Measurements from ENCODE around the gene CGAS. TPM values are rescaled to one million over a fixed set of nuclear protein-coding genes. Genes with fewer than 3 reads are reported as not detected.

Gene CGAS
- total and polyA plus RNA-seq, 4 donors, result 2.1 to 14.0 (median 7.7) TPM

- Histone ChIP-seq H3K27me3 (ENCODE audit: control insufficient read depth in 3 of 3, insufficient read depth in 3 of 3, low read length in 2 of 3) (no peaks in the 10 kb centered on the region), H3K4me3 (no peak overlapping the region), H3K9me3 (ENCODE audit: control insufficient read depth in 4 of 4, insufficient read depth in 3 of 4, low read length in 3 of 4) (no peaks in the 10 kb centered on the region), H3K36me3 (ENCODE audit: control insufficient read depth in 4 of 4, insufficient read depth in 4 of 4, low read length in 4 of 4) (peaks cover 27 to 46% (median 35%) of the 10 kb centered on the region in 4 donors), H3K9ac (ENCODE audit: insufficient read depth in 1 of 2, low read length in 2 of 2) (no peak overlapping the region), H3K27ac (ENCODE audit: low read depth in 1 of 2, low read length in 1 of 2) (no peak overlapping the region), H3K4me1 (ENCODE audit: control insufficient read depth in 5 of 5, insufficient read depth in 5 of 5, low read length in 5 of 5) (no peaks in the 10 kb centered on the region)
- ATAC-seq (ENCODE audit: insufficient read depth, low FRiP score), result no peak
- DNase-seq, result no peak
- TF ChIP-seq, protein P1, sequence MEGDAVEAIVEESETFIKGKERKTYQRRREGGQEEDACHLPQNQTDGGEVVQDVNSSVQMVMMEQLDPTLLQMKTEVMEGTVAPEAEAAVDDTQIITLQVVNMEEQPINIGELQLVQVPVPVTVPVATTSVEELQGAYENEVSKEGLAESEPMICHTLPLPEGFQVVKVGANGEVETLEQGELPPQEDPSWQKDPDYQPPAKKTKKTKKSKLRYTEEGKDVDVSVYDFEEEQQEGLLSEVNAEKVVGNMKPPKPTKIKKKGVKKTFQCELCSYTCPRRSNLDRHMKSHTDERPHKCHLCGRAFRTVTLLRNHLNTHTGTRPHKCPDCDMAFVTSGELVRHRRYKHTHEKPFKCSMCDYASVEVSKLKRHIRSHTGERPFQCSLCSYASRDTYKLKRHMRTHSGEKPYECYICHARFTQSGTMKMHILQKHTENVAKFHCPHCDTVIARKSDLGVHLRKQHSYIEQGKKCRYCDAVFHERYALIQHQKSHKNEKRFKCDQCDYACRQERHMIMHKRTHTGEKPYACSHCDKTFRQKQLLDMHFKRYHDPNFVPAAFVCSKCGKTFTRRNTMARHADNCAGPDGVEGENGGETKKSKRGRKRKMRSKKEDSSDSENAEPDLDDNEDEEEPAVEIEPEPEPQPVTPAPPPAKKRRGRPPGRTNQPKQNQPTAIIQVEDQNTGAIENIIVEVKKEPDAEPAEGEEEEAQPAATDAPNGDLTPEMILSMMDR (IDR thresholded peaks at IDR 0.05; ENCODE audit: control extremely low read depth, extremely low read depth), result no peak
- 96 to 98% methylated on average over 7 of the region's 7 CpGs for WGBS, 2 donors
Observed at GRCh38 chr6:73487473-73487872, 35.4 kb upstream of the CGAS start.

DNA sequence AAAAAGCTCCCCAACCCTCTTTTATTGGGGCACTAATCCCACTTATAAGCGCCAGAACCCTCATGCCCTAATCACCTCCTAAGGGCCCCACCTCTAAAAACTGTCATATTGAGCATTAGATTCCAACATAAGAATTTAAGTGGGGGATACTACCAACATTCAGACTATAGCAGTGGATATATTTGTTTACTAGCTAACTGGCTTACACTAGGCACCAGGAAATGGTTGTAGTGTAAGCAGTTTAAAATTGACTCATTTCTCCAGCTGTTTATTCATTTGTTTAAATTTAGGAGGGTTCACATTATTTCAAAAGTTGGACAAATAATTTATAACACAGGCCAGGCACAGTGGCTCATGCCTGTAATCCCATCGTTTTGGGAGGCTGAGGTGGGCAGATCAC lies 32.3 kb upstream of the CGAS start:
- Histone ChIP-seq H3K9me3 (ENCODE audit: control insufficient read depth in 4 of 4, insufficient read depth in 3 of 4, low read length in 3 of 4) (no peaks in the 10 kb centered on the region), H3K27ac (ENCODE audit: low read depth in 1 of 2, low read length in 1 of 2) (no peak overlapping the region), H3K9ac (ENCODE audit: insufficient read depth in 1 of 2, low read length in 2 of 2) (no peak overlapping the region), H3K36me3 (ENCODE audit: control insufficient read depth in 4 of 4, insufficient read depth in 4 of 4, low read length in 4 of 4) (peaks cover 35 to 56% (median 48%) of the 10 kb centered on the region in 4 donors), H3K4me1 (ENCODE audit: control insufficient read depth in 5 of 5, insufficient read depth in 5 of 5, low read length in 5 of 5) (no peaks in the 10 kb centered on the region), H3K27me3 (ENCODE audit: control insufficient read depth in 3 of 3, insufficient read depth in 3 of 3, low read length in 2 of 3) (no peaks in the 10 kb centered on the region), H3K4me3 (no peak overlapping the region)
- TF ChIP-seq, protein P1 (IDR thresholded peaks at IDR 0.05; ENCODE audit: control extremely low read depth, extremely low read depth), result no peak
- ATAC-seq (ENCODE audit: insufficient read depth, low FRiP score) (no peak), DNase-seq (no peak)
- whole genome bisulfite sequencing, 2 donors, result 89 to 91% methylated on average over 2 of the region's 2 CpGs

- 93 to 94% methylated on average over 12 of the region's 12 CpGs for WGBS, 2 donors
- H3K4me3 ChIP-seq, result no peak overlapping the region
- DNase-seq, result no peak
- ATAC-seq (ENCODE audit: insufficient read depth, low FRiP score), result no peak
- no peak overlapping the region for H3K27ac ChIP-seq (ENCODE audit: low read depth in 1 of 2, low read length in 1 of 2)
- no peaks in the 10 kb centered on the region for H3K4me1 ChIP-seq (ENCODE audit: control insufficient read depth in 5 of 5, insufficient read depth in 5 of 5, low read length in 5 of 5)
- TF ChIP-seq, protein P1 (IDR thresholded peaks at IDR 0.05; ENCODE audit: control extremely low read depth, extremely low read depth), result no peak
- H3K9me3 ChIP-seq (ENCODE audit: control insufficient read depth in 4 of 4, insufficient read depth in 3 of 4, low read length in 3 of 4), result no peaks in the 10 kb centered on the region
- H3K27me3 ChIP-seq (ENCODE audit: control insufficient read depth in 3 of 3, insufficient read depth in 3 of 3, low read length in 2 of 3), result no peaks in the 10 kb centered on the region
- peaks cover 29 to 48% (median 43%) of the 10 kb centered on the region in 4 donors for H3K36me3 ChIP-seq (ENCODE audit: control insufficient read depth in 4 of 4, insufficient read depth in 4 of 4, low read length in 4 of 4)
- no peak overlapping the region for H3K9ac ChIP-seq (ENCODE audit: insufficient read depth in 1 of 2, low read length in 2 of 2)
Observed at GRCh38 chr6:73481969-73482368, 29.9 kb upstream of the CGAS start.

- DNase-seq, result no peak
- H3K27me3 ChIP-seq (ENCODE audit: control insufficient read depth in 3 of 3, insufficient read depth in 3 of 3, low read length in 2 of 3), result no peaks in the 10 kb centered on the region
- H3K4me1 ChIP-seq (ENCODE audit: control insufficient read depth in 5 of 5, insufficient read depth in 5 of 5, low read length in 5 of 5), result no peaks in the 10 kb centered on the region
- peaks cover 24 to 52% (median 47%) of the 10 kb centered on the region in 4 donors for H3K36me3 ChIP-seq (ENCODE audit: control insufficient read depth in 4 of 4, insufficient read depth in 4 of 4, low read length in 4 of 4)
- no peaks in the 10 kb centered on the region for H3K9me3 ChIP-seq (ENCODE audit: control insufficient read depth in 4 of 4, insufficient read depth in 3 of 4, low read length in 3 of 4)
- H3K4me3 ChIP-seq, result no peak overlapping the region
- ATAC-seq (ENCODE audit: insufficient read depth, low FRiP score), result no peak
- H3K9ac ChIP-seq (ENCODE audit: insufficient read depth in 1 of 2, low read length in 2 of 2), result no peak overlapping the region
- WGBS, 2 donors, result 97 to 98% methylated on average over 4 of the region's 4 CpGs
- TF ChIP-seq, protein P1 (IDR thresholded peaks at IDR 0.05; ENCODE audit: control extremely low read depth, extremely low read depth), result no peak
- no peak overlapping the region for H3K27ac ChIP-seq (ENCODE audit: low read depth in 1 of 2, low read length in 1 of 2)
Observed at GRCh38 chr6:73477407-73477806, 25.3 kb upstream of the CGAS start.

Data from lung (tissue), 12 donors.